ENCODE results near the gene METTL13. TPM values are rescaled to one million over a fixed set of nuclear protein-coding genes. Genes with fewer than 3 reads are reported as not detected.

METTL13 gene
- polyA plus RNA-seq, 1 donor (not counting 4 experiments of a cell fraction or from before 2014, with no cell fraction given), result 54.0 TPM

DNA sequence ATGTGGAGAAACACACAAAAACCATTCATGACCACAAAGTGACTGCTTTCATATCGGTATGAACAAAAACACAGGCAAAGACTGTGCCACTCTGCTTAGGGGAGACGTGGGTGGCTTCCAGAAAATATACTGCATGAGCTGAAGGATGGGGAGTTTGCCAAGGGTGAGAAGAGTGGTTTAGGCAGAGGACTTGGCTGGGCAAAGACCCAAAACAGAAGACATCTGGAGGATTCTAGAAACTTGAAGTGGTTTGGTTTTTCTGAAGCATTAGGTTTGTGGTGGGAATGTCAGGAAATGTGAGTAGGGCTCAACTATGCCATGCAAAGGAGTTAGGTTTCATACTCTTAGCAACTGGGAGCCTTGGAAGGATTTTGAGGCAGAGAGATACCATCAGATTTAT, 33.2 kb downstream of the METTL13 start:
- H2AFZ ChIP-seq (ENCODE audit: control insufficient read depth, low read length), result no peak overlapping the region
- dilution Hi-C loops (cut with MboI; ENCODE audit: extremely low pct_ligation_motif_present, low sequenced_read_pairs), result no loop called here
- no peaks in the 10 kb centered on the region for H4K20me1 ChIP-seq (ENCODE audit: control insufficient read depth, extremely low read depth, insufficient read depth, low read length)
- H3K4me3 ChIP-seq (ENCODE audit: control insufficient read depth in 2 of 3, extremely low read depth in 1 of 3, insufficient read depth in 2 of 3, low read depth in 1 of 3, low read length in 3 of 3), result no peak overlapping the region
- DNase-seq (ENCODE audit: low read depth, low spot score), result no peak
- no peaks in the 10 kb centered on the region for H3K79me2 ChIP-seq (ENCODE audit: control insufficient read depth, insufficient read depth, low read length)
- TF ChIP-seq, protein P1, sequence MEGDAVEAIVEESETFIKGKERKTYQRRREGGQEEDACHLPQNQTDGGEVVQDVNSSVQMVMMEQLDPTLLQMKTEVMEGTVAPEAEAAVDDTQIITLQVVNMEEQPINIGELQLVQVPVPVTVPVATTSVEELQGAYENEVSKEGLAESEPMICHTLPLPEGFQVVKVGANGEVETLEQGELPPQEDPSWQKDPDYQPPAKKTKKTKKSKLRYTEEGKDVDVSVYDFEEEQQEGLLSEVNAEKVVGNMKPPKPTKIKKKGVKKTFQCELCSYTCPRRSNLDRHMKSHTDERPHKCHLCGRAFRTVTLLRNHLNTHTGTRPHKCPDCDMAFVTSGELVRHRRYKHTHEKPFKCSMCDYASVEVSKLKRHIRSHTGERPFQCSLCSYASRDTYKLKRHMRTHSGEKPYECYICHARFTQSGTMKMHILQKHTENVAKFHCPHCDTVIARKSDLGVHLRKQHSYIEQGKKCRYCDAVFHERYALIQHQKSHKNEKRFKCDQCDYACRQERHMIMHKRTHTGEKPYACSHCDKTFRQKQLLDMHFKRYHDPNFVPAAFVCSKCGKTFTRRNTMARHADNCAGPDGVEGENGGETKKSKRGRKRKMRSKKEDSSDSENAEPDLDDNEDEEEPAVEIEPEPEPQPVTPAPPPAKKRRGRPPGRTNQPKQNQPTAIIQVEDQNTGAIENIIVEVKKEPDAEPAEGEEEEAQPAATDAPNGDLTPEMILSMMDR (optimal IDR thresholded peaks at IDR 0.05 in 1 of 3, IDR thresholded peaks at IDR 0.05 in 1 of 3, conservative IDR thresholded peaks at IDR 0.05 in 1 of 3; ENCODE audit: extremely low read depth in 1 of 3, insufficient read depth in 2 of 3, low read length in 3 of 3), result no peak
- TF ChIP-seq EZH2 (IDR thresholded peaks at IDR 0.05; ENCODE audit: low read length), result no peak
- H3K27ac ChIP-seq (ENCODE audit: control insufficient read depth, insufficient read depth, low read length), result no peak overlapping the region
- no peaks in the 10 kb centered on the region for H3K9me1 ChIP-seq (ENCODE audit: control insufficient read depth, extremely low read depth, insufficient read depth, low read length)
- no peaks in the 10 kb centered on the region for H3K27me3 ChIP-seq (ENCODE audit: control insufficient read depth, extremely low read depth, insufficient read depth, low read length)
- H3K4me2 ChIP-seq (ENCODE audit: control insufficient read depth, extremely low read depth, insufficient read depth, low read depth, low read length), result no peak overlapping the region
- peaks cover 20% of the 10 kb centered on the region for H3K4me1 ChIP-seq (ENCODE audit: control insufficient read depth, extremely low read depth, insufficient read depth, low read length)
- no peak for FAIRE-seq
- no peaks in the 10 kb centered on the region for H3K9me3 ChIP-seq (ENCODE audit: control insufficient read depth, low read depth, low read length)
- no peaks in the 10 kb centered on the region for H3K36me3 ChIP-seq (ENCODE audit: control insufficient read depth in 2 of 2, extremely low read depth in 1 of 2, insufficient read depth in 2 of 2, low read length in 2 of 2)
- H3K9ac ChIP-seq (ENCODE audit: control insufficient read depth, extremely low read depth, insufficient read depth, low read length), result no peak overlapping the region

DNA sequence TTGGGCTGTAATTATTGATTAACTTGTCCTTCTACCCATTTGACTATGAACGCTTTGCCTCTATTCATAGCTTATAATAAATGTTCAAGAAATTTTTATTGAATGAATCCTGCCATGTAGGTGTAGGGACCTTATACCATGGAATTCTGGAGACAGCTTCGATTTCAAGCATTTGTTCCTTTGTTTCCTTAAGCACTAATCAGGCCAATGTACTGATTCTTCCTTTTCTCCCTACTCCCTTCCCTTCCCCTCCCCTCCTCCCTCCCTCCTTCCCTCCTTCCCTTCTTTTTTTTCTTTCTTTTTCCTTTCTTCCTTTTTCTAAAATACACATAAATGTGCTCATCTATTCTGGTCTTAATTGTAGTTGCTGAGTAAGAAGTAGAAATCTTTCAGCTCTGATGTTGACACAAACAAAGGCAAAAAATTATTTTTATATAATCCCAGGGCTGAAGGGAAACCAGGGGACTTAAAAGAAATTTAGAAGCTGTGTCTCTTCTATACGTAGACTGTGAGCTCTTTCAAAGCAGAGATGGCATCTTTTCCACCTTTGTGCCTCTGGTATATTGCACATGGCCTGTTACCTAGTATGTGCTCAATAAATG, 34.9 kb downstream of the METTL13 start:
- H3K4me1 ChIP-seq (ENCODE audit: control insufficient read depth, extremely low read depth, insufficient read depth, low read length), result peaks cover 16% of the 10 kb centered on the region
- H3K9me1 ChIP-seq (ENCODE audit: control insufficient read depth, extremely low read depth, insufficient read depth, low read length), result no peaks in the 10 kb centered on the region
- H3K4me3 ChIP-seq (ENCODE audit: control insufficient read depth in 2 of 3, extremely low read depth in 1 of 3, insufficient read depth in 2 of 3, low read depth in 1 of 3, low read length in 3 of 3), result no peak overlapping the region
- no peaks in the 10 kb centered on the region for H4K20me1 ChIP-seq (ENCODE audit: control insufficient read depth, extremely low read depth, insufficient read depth, low read length)
- dilution Hi-C loops (cut with MboI; ENCODE audit: extremely low pct_ligation_motif_present, low sequenced_read_pairs), result no loop called here
- TF ChIP-seq, protein P1 (optimal IDR thresholded peaks at IDR 0.05 in 1 of 3, IDR thresholded peaks at IDR 0.05 in 1 of 3, conservative IDR thresholded peaks at IDR 0.05 in 1 of 3; ENCODE audit: extremely low read depth in 1 of 3, insufficient read depth in 2 of 3, low read length in 3 of 3), result no peak
- no peak for TF ChIP-seq EZH2 (IDR thresholded peaks at IDR 0.05; ENCODE audit: low read length)
- no peak overlapping the region for H3K9ac ChIP-seq (ENCODE audit: control insufficient read depth, extremely low read depth, insufficient read depth, low read length)
- no peaks in the 10 kb centered on the region for H3K36me3 ChIP-seq (ENCODE audit: control insufficient read depth in 2 of 2, extremely low read depth in 1 of 2, insufficient read depth in 2 of 2, low read length in 2 of 2)
- FAIRE-seq (no peak), DNase-seq (ENCODE audit: low read depth, low spot score) (no peak)
- H2AFZ ChIP-seq (ENCODE audit: control insufficient read depth, low read length), result no peak overlapping the region
- H3K27ac ChIP-seq (ENCODE audit: control insufficient read depth, insufficient read depth, low read length), result no peak overlapping the region
- no peaks in the 10 kb centered on the region for H3K79me2 ChIP-seq (ENCODE audit: control insufficient read depth, insufficient read depth, low read length)
- H3K4me2 ChIP-seq (ENCODE audit: control insufficient read depth, extremely low read depth, insufficient read depth, low read depth, low read length), result no peak overlapping the region
- no peaks in the 10 kb centered on the region for H3K9me3 ChIP-seq (ENCODE audit: control insufficient read depth, low read depth, low read length)
- no peaks in the 10 kb centered on the region for H3K27me3 ChIP-seq (ENCODE audit: control insufficient read depth, extremely low read depth, insufficient read depth, low read length)
